GM12864 (cell line): Measurements from ENCODE around the gene PBX2.

Experiments
- DNase-seq: peaks from one replicate; pipeline ENCODE4 v3.0.0-alpha.2; 2011; ENCODE audit warnings: low read depth
- H3K4me3 ChIP-seq: 2 replicates; pipeline ENCODE4 v1.5.1; 2011; ENCODE audit warnings: mild to moderate bottlenecking, low read depth, low read length, control low read depth
- TF ChIP-seq, protein P1 (sequence below): IDR thresholded peaks from 2 replicates; pipeline ENCODE4 v1.5.1; 2011; ENCODE audit warnings: low read depth, mild to moderate bottlenecking, moderate library complexity, low read length, control low read depth, inconsistent platforms; ENCODE audit errors: missing control alignments

The PBX2 gene

GRCh38 chr6:32175322-32175710 is 14.7 kb downstream of the PBX2 start:
- peak overlapping the region; percentile 65 for H3K4me3 ChIP-seq
- TF ChIP-seq, protein P1, sequence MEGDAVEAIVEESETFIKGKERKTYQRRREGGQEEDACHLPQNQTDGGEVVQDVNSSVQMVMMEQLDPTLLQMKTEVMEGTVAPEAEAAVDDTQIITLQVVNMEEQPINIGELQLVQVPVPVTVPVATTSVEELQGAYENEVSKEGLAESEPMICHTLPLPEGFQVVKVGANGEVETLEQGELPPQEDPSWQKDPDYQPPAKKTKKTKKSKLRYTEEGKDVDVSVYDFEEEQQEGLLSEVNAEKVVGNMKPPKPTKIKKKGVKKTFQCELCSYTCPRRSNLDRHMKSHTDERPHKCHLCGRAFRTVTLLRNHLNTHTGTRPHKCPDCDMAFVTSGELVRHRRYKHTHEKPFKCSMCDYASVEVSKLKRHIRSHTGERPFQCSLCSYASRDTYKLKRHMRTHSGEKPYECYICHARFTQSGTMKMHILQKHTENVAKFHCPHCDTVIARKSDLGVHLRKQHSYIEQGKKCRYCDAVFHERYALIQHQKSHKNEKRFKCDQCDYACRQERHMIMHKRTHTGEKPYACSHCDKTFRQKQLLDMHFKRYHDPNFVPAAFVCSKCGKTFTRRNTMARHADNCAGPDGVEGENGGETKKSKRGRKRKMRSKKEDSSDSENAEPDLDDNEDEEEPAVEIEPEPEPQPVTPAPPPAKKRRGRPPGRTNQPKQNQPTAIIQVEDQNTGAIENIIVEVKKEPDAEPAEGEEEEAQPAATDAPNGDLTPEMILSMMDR, result no peak
- no peak for DNase-seq

DNA sequence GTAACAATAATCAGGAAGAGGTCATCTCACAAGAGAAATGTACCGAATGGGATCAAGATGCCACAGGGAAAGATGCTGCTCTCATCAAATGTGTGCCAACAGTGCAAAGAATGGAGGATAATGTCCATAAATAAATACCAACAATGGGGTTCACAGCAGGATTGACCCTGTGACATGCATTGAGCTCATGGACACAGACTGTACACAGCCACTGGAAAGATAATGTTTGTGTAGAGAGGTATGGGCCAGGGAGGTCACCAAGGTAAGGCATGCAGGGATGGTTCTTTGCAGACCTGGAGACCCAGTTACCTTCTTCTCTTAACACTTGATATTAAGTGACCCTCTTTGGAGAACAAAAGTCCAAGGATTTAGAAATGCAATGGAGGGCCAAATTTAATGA is 15.6 kb downstream of the PBX2 start:
- no peak overlapping the region for H3K4me3 ChIP-seq
- TF ChIP-seq, protein P1, result no peak
- no peak for DNase-seq

DNA sequence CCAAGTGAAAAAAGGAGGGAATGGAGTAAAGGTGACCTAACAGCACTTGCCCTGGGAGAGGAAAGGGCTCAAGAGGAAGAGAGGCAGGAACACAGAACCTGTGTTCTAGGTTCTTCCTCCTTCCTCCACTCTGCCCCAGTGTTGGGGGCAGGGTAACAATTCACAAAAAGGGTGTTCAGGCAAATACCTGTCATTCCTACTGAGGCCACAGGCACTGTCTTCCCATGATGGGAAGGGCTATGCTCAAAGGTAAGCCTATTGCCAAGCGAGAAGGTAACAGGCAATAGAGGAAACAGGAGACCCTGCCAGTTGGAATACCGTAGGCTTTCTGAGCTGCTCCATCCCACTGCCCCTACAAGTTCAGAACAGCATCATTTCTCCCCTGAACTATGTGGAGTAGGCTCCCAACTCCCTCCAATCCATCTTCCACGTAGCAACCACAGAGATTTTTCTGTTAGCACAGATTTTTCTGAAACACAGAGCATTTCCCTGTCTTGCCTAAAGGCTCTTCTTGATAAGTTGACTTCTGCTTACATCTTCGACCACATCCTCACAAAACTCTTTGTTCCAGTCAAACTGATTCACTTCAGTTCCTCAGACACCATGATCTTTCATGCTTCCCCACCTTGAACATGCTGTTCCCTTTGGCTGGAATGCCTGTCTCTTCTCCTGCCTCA is 16.8 kb downstream of the PBX2 start:
- no peak overlapping the region for H3K4me3 ChIP-seq
- TF ChIP-seq, protein P1, result no peak
- no peak for DNase-seq

GRCh38 chr6:32171234-32171633 is 18.8 kb downstream of the PBX2 start:
- no peak overlapping the region for H3K4me3 ChIP-seq
- no peak for DNase-seq
- TF ChIP-seq, protein P1, result no peak

- DNase-seq, result no peak
- TF ChIP-seq, protein P1, result no peak
- H3K4me3 ChIP-seq, result no peak overlapping the region
Measured at GRCh38 chr6:32170294-32170693, 19.7 kb downstream of the PBX2 start.

GRCh38 chr6:32168807-32169591 is 21.0 kb downstream of the PBX2 start:
- H3K4me3 ChIP-seq, result no peak overlapping the region
- TF ChIP-seq, protein P1, result no peak
- no peak for DNase-seq
